Mammary epithelial cell (primary cell): ENCODE data around the gene SEC14L5.

Experiments
- EZH2 ChIP-seq: IDR thresholded peaks from 2 replicates; pipeline ENCODE4 v1.6.1; 2012; ENCODE audit warnings: low read length, inconsistent platforms, borderline replicate concordance
- TF ChIP-seq, protein P1 (sequence below), 2 donors: IDR thresholded peaks in 1 of 2; conservative IDR thresholded peaks in 1 of 2; 2 replicates each; pipeline ENCODE4 v1.5.1; 2011 to 2012; ENCODE audit warnings: inconsistent platforms in 2 of 2, low read length in 2 of 2, mild to moderate bottlenecking in 2 of 2, control low read depth in 1 of 2, low read depth in 1 of 2; ENCODE audit not compliant: insufficient read depth in 1 of 2; ENCODE audit errors: extremely low read depth in 1 of 2

DNA sequence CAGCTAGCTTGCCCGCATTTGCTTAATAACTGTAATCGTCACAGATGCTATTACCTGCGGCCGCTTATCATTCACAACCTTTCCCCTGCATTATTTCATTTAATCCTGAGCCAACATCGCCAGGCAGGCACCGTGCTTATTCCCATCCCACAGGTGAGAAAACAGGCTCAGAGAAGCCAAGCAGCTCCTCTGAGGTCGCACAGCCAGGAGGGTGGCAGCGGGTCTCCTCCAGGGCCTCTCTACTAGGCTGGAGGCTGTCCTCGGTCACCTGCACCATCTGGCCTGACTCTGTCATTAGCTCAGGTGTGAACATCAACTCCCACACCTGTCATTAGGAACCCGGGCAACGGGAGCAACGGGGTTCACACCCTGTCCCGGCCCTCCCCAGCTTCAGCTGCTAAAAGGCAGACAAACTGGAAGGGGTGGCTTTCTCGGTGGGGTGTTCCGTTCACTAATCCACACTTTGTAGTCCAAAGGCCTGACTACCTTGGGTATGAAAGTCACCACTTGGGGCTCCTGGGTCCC is 24.2 kb upstream of the SEC14L5 start:
- TF ChIP-seq, protein P1, sequence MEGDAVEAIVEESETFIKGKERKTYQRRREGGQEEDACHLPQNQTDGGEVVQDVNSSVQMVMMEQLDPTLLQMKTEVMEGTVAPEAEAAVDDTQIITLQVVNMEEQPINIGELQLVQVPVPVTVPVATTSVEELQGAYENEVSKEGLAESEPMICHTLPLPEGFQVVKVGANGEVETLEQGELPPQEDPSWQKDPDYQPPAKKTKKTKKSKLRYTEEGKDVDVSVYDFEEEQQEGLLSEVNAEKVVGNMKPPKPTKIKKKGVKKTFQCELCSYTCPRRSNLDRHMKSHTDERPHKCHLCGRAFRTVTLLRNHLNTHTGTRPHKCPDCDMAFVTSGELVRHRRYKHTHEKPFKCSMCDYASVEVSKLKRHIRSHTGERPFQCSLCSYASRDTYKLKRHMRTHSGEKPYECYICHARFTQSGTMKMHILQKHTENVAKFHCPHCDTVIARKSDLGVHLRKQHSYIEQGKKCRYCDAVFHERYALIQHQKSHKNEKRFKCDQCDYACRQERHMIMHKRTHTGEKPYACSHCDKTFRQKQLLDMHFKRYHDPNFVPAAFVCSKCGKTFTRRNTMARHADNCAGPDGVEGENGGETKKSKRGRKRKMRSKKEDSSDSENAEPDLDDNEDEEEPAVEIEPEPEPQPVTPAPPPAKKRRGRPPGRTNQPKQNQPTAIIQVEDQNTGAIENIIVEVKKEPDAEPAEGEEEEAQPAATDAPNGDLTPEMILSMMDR (conservative IDR thresholded peaks at IDR 0.05 in 1 of 2, IDR thresholded peaks at IDR 0.05 in 1 of 2; ENCODE audit: extremely low read depth in 1 of 2, insufficient read depth in 1 of 2, low read depth in 1 of 2, low read length in 2 of 2) = no peak
- no peak for TF ChIP-seq EZH2
